ENCODE results near the gene AKAP7.

AKAP7 gene

GRCh38 chr6:131331873-131332781, 196.9 kb downstream of the AKAP7 start:
- no peak for DNase-seq (ENCODE audit: low spot score)
- TF ChIP-seq, protein P1, sequence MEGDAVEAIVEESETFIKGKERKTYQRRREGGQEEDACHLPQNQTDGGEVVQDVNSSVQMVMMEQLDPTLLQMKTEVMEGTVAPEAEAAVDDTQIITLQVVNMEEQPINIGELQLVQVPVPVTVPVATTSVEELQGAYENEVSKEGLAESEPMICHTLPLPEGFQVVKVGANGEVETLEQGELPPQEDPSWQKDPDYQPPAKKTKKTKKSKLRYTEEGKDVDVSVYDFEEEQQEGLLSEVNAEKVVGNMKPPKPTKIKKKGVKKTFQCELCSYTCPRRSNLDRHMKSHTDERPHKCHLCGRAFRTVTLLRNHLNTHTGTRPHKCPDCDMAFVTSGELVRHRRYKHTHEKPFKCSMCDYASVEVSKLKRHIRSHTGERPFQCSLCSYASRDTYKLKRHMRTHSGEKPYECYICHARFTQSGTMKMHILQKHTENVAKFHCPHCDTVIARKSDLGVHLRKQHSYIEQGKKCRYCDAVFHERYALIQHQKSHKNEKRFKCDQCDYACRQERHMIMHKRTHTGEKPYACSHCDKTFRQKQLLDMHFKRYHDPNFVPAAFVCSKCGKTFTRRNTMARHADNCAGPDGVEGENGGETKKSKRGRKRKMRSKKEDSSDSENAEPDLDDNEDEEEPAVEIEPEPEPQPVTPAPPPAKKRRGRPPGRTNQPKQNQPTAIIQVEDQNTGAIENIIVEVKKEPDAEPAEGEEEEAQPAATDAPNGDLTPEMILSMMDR (IDR thresholded peaks at IDR 0.05; ENCODE audit: extremely low read depth, missing control alignments): no peak
